GM19099 (cell line): Measurements from ENCODE around the gene MAP2K4.

ENCODE experiments used
- POLR2A ChIP-seq: IDR thresholded peaks from 3 replicates; pipeline ENCODE4 v1.6.1; 2011; ENCODE audit warnings: low read depth; ENCODE audit not compliant: insufficient read length; ENCODE audit errors: extremely low read depth

Gene MAP2K4

DNA sequence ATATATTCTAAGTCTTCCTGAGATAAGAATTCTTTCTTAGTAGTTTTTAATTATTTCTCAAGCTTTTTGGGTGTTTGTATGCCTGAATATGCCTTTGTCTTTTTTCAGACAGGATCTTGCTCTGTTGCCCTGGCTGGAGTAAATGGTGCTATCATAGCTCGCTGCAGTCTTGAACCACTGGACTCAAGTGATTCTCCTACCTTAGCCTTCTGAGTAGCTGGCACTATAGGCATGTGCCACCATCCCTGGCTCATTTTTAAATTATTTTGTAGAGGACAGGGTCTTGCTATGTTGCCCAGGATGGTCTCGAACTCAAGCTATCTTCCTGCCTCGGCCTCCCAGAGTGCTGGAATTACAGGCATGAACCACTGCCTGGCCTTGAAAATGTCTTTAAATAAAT, 41.6 kb downstream of the MAP2K4 start:
- no peak for TF ChIP-seq POLR2A

DNA sequence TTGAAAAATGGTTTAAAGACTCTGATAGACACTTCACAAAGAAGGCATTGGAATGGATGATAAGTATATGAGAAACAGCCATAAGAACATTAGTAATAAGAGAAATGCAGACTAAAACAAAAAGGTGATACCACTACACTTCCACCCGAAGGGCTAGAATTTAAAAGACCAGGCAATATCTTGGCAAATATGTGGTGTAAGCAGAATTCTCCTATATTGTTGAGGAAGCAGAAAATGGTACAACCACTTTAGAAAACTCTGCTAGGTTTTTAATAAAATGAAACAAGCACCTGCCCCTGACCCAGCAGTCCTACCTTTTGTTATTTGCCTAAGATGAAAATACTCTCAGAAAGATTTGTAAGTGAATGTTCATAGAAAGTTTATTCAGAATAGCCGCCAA, 43.7 kb downstream of the MAP2K4 start:
- no peak for TF ChIP-seq POLR2A

DNA sequence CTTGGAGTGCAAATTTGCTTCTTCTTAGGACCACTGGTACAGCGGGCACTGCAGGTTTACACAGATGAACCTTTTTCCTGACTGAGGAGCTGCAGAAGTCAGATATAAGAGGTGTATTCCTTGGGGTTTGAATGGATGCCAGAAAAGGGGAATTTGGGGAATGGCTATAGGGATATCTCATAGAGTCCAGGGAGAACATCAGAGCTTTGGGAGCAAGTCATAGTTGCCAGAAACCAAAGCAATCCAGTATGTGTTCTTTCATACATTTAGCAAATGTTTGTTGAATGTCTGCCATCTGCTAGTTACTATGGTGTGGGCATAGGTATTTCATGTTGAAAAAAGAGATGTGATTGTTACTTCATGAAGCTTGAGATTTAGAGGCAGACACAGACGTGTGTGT, 46.8 kb downstream of the MAP2K4 start:
- no peak for TF ChIP-seq POLR2A

DNA sequence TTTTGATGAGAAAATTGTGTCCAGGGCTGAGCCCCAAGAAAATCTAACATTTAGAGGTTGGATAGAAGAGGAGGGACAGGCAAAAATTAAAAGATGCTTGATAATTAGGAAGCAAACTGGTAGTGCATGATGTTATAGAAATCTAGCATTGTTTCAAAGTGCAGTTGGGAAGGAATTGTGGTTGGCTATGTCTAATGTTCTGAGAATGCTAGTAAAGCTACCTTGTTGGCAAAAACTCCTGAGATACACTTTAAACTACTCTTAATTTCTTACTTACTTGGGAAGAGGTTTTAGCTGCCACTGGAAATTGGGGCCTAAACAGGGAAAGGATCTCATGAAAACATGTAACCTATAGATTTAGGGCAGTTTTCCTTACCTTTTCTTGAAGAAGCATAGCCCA, 48.3 kb downstream of the MAP2K4 start:
- TF ChIP-seq POLR2A, result no peak

DNA sequence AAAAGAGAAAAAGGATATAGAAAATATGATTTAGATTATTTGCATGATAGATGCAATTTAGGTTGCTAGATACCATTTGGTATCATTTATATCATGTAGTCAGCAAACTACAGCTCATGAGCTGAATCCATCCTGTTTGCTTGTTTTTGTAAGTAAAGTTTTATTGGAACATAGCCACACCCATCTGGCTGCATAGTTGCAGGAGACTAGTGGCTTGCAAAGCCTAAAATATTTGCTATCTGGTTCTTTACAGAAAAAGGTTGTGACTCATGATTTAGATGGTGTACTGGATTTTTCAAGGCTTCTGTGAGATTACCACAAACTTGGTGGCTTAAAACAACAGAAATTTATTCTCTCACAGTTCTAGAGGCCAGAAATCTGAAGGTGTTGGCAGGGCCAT, 49.9 kb downstream of the MAP2K4 start:
- TF ChIP-seq POLR2A, result no peak

DNA sequence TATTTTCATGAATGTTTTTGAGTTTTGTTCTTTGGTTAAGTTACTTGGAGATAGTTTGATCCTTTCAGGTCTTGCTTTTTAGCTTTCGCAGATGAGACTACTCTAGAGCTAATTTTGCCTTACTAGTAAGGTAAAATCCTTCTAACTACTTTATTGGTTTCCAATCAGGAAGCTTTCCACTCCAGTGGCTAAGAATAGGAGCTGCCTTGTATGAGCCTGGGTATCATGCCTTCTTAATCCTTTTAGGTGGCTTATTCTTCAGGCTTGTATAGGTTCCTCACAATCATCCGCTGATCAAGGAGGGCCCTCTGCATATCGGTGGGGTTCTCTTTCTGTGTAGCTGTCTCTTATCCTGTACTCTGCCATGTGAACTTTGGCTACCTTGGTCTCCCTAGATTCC, 53.7 kb downstream of the MAP2K4 start:
- no peak for TF ChIP-seq POLR2A

GRCh38 chr17:12077773-12078172, 57.1 kb downstream of the MAP2K4 start:
- no peak for TF ChIP-seq POLR2A

DNA sequence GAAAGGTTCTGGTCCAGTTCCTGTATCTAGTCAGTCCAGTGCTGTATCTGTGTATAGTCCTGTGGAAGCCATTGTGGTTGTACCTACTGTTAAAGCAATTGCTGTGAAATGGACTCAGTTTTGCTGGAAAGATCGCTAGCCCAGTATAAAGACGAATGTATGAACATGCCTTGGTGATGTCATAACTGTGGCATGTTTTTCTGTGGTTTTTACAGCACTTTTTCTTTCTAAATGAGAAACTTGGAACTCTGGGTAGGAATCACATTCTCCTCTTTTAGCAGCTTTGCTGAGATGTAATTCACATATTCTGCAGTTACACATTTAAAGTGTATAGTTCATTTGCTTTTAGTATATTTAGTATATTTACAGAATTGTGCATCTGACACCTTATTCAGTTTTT, 58.1 kb downstream of the MAP2K4 start:
- no peak for TF ChIP-seq POLR2A

DNA sequence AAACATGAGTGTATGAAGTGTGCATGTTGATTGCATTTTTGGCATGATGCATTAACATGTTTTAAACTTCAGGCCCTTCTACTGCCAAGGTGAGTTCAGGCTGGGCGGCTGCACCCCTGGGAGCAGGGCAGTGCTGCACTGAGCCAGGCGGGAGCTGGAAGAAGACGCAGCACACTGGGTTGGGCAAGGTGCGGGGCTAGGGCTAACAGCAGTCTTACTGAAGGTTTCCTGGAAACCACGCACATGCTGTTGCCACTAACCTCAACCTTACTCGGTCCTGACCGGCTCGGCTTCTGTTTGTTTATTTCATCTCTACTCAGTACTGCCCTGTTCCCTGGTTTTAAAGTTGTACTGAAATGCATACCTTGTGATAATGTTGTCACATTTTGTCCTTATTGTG, 61.0 kb downstream of the MAP2K4 start:
- no peak for TF ChIP-seq POLR2A

DNA sequence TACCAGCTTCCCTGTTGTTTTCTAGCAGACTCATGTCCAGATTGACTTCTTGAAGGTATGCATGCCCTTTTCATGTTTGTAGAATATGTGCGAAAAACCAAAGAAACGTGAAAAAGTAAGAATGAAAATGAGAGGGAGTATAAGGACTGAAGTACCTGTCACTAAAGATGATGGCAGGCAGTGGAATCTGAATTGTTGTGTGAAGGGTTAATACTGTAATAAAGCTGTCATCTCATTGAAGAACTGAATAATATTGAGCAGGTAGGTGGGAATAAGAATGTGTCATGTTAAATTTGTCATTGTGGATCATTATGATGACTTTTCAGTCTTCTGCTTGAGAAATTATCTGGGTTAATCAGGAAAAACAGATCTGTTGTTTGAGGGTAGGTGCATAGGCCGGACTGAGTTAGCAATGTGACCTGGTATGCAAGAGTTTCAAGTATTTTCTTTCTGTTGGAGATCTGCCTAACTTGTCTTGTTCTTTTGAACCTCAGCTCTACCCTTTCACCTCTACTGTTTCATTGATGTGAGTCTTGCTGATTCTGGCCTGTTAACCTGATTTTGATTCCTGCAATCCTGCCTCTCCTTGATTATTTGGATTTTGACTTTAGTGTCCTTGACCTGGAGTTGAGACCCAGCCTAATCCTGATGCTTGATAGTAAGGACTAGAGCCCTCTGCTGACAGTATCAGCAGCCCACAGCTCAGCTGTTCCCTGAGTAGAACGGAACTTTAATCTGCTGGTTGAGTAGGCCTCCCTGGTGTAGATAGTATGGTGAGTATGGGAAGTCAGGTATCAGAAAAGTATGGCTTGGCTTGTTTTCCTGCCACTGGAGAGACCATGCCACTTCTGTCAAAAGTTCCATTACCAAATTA, 64.6 kb downstream of the MAP2K4 start:
- TF ChIP-seq POLR2A, result no peak

GRCh38 chr17:12088035-12088434, 67.4 kb downstream of the MAP2K4 start:
- no peak for TF ChIP-seq POLR2A

GRCh38 chr17:12089809-12090384, 69.2 kb downstream of the MAP2K4 start:
- no peak for TF ChIP-seq POLR2A

DNA sequence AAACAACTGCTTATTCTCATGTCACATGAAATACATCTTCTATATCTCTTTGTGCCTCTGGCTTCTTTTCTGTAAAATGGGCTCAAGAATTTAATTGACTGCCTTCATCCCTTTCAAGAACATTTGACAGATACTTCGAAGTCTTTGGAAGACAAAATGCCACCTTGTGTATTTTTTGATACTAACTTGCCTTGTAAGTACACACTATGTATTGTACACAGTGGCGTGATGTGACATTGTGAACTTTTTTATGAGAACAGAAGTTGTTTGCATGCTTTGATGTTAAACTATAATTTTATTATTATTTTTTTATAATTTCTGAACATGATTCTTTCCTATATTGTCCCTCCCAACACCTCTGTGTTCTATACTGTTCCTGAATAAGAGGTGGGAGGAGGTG, 73.7 kb downstream of the MAP2K4 start:
- no peak for TF ChIP-seq POLR2A

- TF ChIP-seq POLR2A, result no peak
Observed at GRCh38 chr17:12095522-12095921, 74.8 kb downstream of the MAP2K4 start.

DNA sequence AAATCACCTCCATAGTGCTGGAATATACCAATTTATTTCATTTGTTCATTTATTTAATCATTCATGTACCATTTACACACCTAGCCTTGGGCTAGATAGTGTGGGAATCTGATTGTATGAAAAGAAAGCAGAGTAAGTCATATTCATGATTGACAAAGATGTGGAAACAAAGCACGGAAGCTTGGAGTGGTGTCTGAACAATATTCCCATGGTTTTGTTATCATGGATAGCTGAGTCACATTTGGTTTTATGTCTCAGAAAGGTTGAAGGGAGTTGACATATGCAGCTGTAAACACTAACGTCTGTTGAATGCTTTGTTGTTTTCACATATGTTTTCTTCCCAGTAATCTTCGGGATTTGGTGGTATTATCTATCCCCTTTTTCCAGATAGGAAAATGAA, 76.6 kb downstream of the MAP2K4 start:
- TF ChIP-seq POLR2A, result no peak

DNA sequence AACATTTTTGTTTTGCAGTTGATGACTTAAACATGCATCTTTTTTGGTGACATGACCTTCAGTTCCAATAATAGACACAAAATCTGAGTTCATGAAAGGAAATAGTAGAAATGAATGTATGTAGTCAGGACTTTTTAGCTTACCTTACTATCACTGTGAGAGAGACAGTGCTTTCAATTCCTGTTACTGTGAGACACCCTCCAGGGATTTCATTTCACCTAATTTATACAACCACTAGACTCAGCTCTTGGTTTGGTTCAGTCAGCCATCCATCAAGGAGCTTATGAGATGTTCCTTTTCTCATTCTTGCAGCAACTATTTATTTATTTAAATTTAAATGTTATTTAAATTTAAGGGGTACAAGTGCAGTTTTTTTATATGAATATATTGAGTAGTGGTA, 77.9 kb downstream of the MAP2K4 start:
- no peak for TF ChIP-seq POLR2A
